ENCODE measurements around the gene RGS9BP. TPM values are rescaled to one million over a fixed set of nuclear protein-coding genes. Genes with fewer than 3 reads are reported as not detected.
"Not testable (repeated sequence)": the region's sequence is repeated elsewhere in the genome, so short reads cannot be mapped to it uniquely, and the experiment has no call there.

The RGS9BP gene
- total and polyA plus RNA-seq, 7 experiments from 2014 or later: 0.13 to 0.30 (median 0.24) TPM; not detected in 2

- ATAC-seq; H3K9me3 Mint-ChIP-seq; H3K4me3 ChIP-seq (ENCODE audit: low read length); H3K27me3 ChIP-seq (ENCODE audit: control insufficient read depth in 2 of 2, insufficient read depth in 2 of 2, low read length in 2 of 2); H3K27ac ChIP-seq (ENCODE audit: low read depth, low read length); intact Hi-C loops (cut with micrococcal nuclease); H3K27me3 Mint-ChIP-seq; H3K4me1 Mint-ChIP-seq; H3K9me3 ChIP-seq (ENCODE audit: control insufficient read depth in 2 of 3, low read length in 3 of 3); H3K4me3 Mint-ChIP-seq; POLR2A ChIA-PET; CTCF ChIA-PET; DNase-seq; H3K4me1 ChIP-seq (ENCODE audit: control insufficient read depth in 2 of 2, insufficient read depth in 2 of 2, low read length in 2 of 2): not testable (repeated sequence)
- Mint-ChIP-seq H3K27ac (peak overlapping the region in 1 of 9 donors; percentile 34), H3K36me3 (peaks cover 0 to 23% (median 17%) of the 10 kb centered on the region in 5 donors)
- H3K36me3 ChIP-seq (ENCODE audit: control insufficient read depth in 2 of 3, insufficient read depth in 3 of 3, low read length in 3 of 3): peaks cover 0 to 39% (median 7%) of the 10 kb centered on the region in 3 experiments
Observed at GRCh38 chr19:32652331-32652730, 23.3 kb upstream of the RGS9BP start.

DNA sequence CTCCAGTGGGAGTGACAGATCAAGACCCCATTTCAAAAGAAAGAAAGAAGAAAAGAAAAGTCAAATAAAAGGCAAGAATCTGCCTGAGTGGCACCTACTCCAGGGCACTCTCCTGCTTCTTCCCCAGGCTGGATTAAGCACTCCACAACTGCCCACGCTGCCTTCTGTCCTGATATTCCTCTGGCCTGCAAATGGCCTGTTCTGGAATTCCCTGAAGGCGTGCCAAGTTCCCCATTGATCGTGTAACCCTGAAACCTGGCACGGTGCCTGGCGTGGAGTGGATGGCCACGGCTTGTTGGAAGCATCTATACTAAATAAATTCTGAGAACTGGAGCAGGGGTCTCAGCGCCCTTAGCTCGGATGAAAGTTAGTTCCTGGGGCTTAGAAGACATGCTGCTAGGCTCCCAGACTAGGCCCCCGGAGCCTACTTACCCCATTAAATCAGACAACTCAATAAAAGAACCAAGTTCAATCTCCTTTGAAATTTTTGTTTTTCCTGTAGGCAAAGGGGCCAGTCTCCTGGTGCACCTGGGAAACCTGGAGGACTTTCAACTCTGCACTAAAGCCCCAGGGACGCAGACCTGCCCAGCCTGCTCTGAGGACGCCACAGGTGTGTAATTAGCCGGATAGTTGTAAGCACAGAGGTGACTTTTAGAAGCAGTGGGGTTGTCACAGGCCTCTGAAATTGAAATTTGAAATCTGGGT is 22.6 kb upstream of the RGS9BP start:
- Mint-ChIP-seq H3K9me3 (no peaks in the 10 kb centered on the region), H3K4me3 (no peak overlapping the region), H3K27me3 (no peaks in the 10 kb centered on the region), H3K4me1 (no peaks in the 10 kb centered on the region), H3K27ac (peak overlapping the region in 1 of 9 donors; percentile 34), H3K36me3 (peaks cover 0 to 26% (median 13%) of the 10 kb centered on the region in 5 donors)
- H3K27ac ChIP-seq (ENCODE audit: low read depth, low read length): no peak overlapping the region
- intact Hi-C loops (cut with micrococcal nuclease): no loop called here
- DNase-seq: no peak
- ChIA-PET CTCF (no interaction called here), POLR2A (no interaction called here)
- H3K36me3 ChIP-seq (ENCODE audit: control insufficient read depth in 2 of 3, insufficient read depth in 3 of 3, low read length in 3 of 3): peaks cover 0 to 36% (median 7%) of the 10 kb centered on the region in 3 experiments
- no peak for ATAC-seq
- no peaks in the 10 kb centered on the region for H3K9me3 ChIP-seq (ENCODE audit: control insufficient read depth in 2 of 3, low read length in 3 of 3)
- no peaks in the 10 kb centered on the region for H3K27me3 ChIP-seq (ENCODE audit: control insufficient read depth in 2 of 2, insufficient read depth in 2 of 2, low read length in 2 of 2)
- no peaks in the 10 kb centered on the region for H3K4me1 ChIP-seq (ENCODE audit: control insufficient read depth in 2 of 2, insufficient read depth in 2 of 2, low read length in 2 of 2)
- no peak overlapping the region for H3K4me3 ChIP-seq (ENCODE audit: low read length)

GRCh38 chr19:32653599-32653915 is 22.1 kb upstream of the RGS9BP start:
- no peaks in the 10 kb centered on the region for H3K27me3 Mint-ChIP-seq
- no peaks in the 10 kb centered on the region for H3K9me3 Mint-ChIP-seq
- H3K4me1 Mint-ChIP-seq: no peaks in the 10 kb centered on the region
- Histone ChIP-seq H3K27ac (ENCODE audit: low read depth, low read length) (no peak overlapping the region), H3K27me3 (ENCODE audit: control insufficient read depth in 2 of 2, insufficient read depth in 2 of 2, low read length in 2 of 2) (no peaks in the 10 kb centered on the region), H3K9me3 (ENCODE audit: control insufficient read depth in 2 of 3, low read length in 3 of 3) (no peaks in the 10 kb centered on the region), H3K4me1 (ENCODE audit: control insufficient read depth in 2 of 2, insufficient read depth in 2 of 2, low read length in 2 of 2) (no peaks in the 10 kb centered on the region), H3K4me3 (ENCODE audit: low read length) (no peak overlapping the region), H3K36me3 (ENCODE audit: control insufficient read depth in 2 of 3, insufficient read depth in 3 of 3, low read length in 3 of 3) (peaks cover 0 to 41% (median 7%) of the 10 kb centered on the region in 3 experiments)
- CTCF ChIA-PET: no interaction called here
- H3K36me3 Mint-ChIP-seq: peaks cover 0 to 28% (median 9%) of the 10 kb centered on the region in 5 donors
- no peak overlapping the region for H3K27ac Mint-ChIP-seq
- POLR2A ChIA-PET: no interaction called here
- no peak for DNase-seq
- no peak overlapping the region for H3K4me3 Mint-ChIP-seq
- intact Hi-C loops (cut with micrococcal nuclease): no loop called here
- no peak for ATAC-seq

DNA sequence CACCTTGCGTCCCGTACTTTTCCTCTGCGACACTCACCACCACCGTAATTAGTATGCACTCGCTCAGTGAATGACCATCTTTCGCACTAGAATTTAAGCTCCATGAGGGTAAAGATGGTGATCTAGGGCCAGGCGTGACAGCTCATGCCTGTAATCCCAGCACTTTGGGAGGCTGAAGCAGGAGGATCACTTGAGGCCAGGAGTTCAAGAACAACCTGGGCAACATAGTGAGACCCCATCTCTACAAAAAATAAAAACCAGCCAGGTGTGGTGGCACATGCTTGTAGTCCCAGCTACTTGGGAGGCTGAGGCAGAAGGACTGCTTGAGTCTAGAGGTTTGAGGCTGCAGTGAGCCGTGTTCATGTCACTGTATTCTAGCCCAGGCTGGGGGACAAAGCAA is 19.3 kb upstream of the RGS9BP start:
- H3K4me1 Mint-ChIP-seq; H3K27me3 Mint-ChIP-seq; H3K9me3 ChIP-seq (ENCODE audit: control insufficient read depth in 2 of 3, low read length in 3 of 3); H3K27me3 ChIP-seq (ENCODE audit: control insufficient read depth in 2 of 2, insufficient read depth in 2 of 2, low read length in 2 of 2); CTCF ChIA-PET; ATAC-seq; intact Hi-C loops (cut with micrococcal nuclease); H3K4me1 ChIP-seq (ENCODE audit: control insufficient read depth in 2 of 2, insufficient read depth in 2 of 2, low read length in 2 of 2); POLR2A ChIA-PET; DNase-seq; H3K4me3 Mint-ChIP-seq; H3K4me3 ChIP-seq (ENCODE audit: low read length); H3K27ac ChIP-seq (ENCODE audit: low read depth, low read length); H3K9me3 Mint-ChIP-seq: not testable (repeated sequence)
- H3K36me3 ChIP-seq (ENCODE audit: control insufficient read depth in 2 of 3, insufficient read depth in 3 of 3, low read length in 3 of 3): peaks cover 0 to 30% (median 0%) of the 10 kb centered on the region in 3 experiments
- Mint-ChIP-seq H3K27ac (peak overlapping the region in 1 of 9 donors; percentile 25), H3K36me3 (peaks cover 0 to 25% (median 4%) of the 10 kb centered on the region in 5 donors)

- ChIA-PET CTCF (no interaction called here), POLR2A (interaction anchor here (0.6 kb wide), 2 partner anchors 11 kb away, joined by 3 to 5 read pairs; no protein-coding TSS in a partner anchor)
- Mint-ChIP-seq H3K36me3 (peaks cover 0 to 27% (median 4%) of the 10 kb centered on the region in 5 donors), H3K9me3 (no peaks in the 10 kb centered on the region), H3K4me3 (no peak overlapping the region), H3K27me3 (no peaks in the 10 kb centered on the region), H3K27ac (peak overlapping the region in 1 of 9 donors; percentile 70), H3K4me1 (peaks cover 0 to 10% (median 6%) of the 10 kb centered on the region in 7 donors)
- Histone ChIP-seq H3K36me3 (ENCODE audit: control insufficient read depth in 2 of 3, insufficient read depth in 3 of 3, low read length in 3 of 3) (peaks cover 0 to 25% (median 0%) of the 10 kb centered on the region in 3 experiments), H3K27ac (ENCODE audit: low read depth, low read length) (no peak overlapping the region), H3K4me1 (ENCODE audit: control insufficient read depth in 2 of 2, insufficient read depth in 2 of 2, low read length in 2 of 2) (no peaks in the 10 kb centered on the region), H3K4me3 (ENCODE audit: low read length) (no peak overlapping the region), H3K27me3 (ENCODE audit: control insufficient read depth in 2 of 2, insufficient read depth in 2 of 2, low read length in 2 of 2) (no peaks in the 10 kb centered on the region), H3K9me3 (ENCODE audit: control insufficient read depth in 2 of 3, low read length in 3 of 3) (no peaks in the 10 kb centered on the region)
- DNase-seq (no peak), ATAC-seq (no peak)
- intact Hi-C loops (cut with micrococcal nuclease): no loop called here
Observed at GRCh38 chr19:32658075-32658474, 17.6 kb upstream of the RGS9BP start.

- intact Hi-C loops (cut with micrococcal nuclease): no loop called here
- Mint-ChIP-seq H3K4me1 (peaks cover 0 to 14% (median 8%) of the 10 kb centered on the region in 7 donors), H3K36me3 (peaks cover 0 to 28% (median 4%) of the 10 kb centered on the region in 5 donors), H3K27me3 (no peaks in the 10 kb centered on the region), H3K4me3 (no peak overlapping the region), H3K27ac (peak overlapping the region in 1 of 9 donors; percentile 70), H3K9me3 (no peaks in the 10 kb centered on the region)
- no peak overlapping the region for H3K4me3 ChIP-seq (ENCODE audit: low read length)
- DNase-seq: no peak
- peaks cover 0 to 25% (median 0%) of the 10 kb centered on the region in 3 experiments for H3K36me3 ChIP-seq (ENCODE audit: control insufficient read depth in 2 of 3, insufficient read depth in 3 of 3, low read length in 3 of 3)
- ATAC-seq: no peak
- no peak overlapping the region for H3K27ac ChIP-seq (ENCODE audit: low read depth, low read length)
- no peaks in the 10 kb centered on the region for H3K9me3 ChIP-seq (ENCODE audit: control insufficient read depth in 2 of 3, low read length in 3 of 3)
- POLR2A ChIA-PET: no interaction called here
- CTCF ChIA-PET: no interaction called here
- no peaks in the 10 kb centered on the region for H3K27me3 ChIP-seq (ENCODE audit: control insufficient read depth in 2 of 2, insufficient read depth in 2 of 2, low read length in 2 of 2)
- no peaks in the 10 kb centered on the region for H3K4me1 ChIP-seq (ENCODE audit: control insufficient read depth in 2 of 2, insufficient read depth in 2 of 2, low read length in 2 of 2)
Observed at GRCh38 chr19:32658527-32658926, 17.1 kb upstream of the RGS9BP start.

- Mint-ChIP-seq H3K9me3 (no peaks in the 10 kb centered on the region), H3K4me1 (peaks cover 0 to 14% (median 10%) of the 10 kb centered on the region in 7 donors), H3K36me3 (peaks cover 0 to 27% (median under 1%) of the 10 kb centered on the region in 5 donors), H3K4me3 (no peak overlapping the region), H3K27me3 (no peaks in the 10 kb centered on the region), H3K27ac (no peak overlapping the region)
- peaks cover 0 to 13% (median 0%) of the 10 kb centered on the region in 3 experiments for H3K36me3 ChIP-seq (ENCODE audit: control insufficient read depth in 2 of 3, insufficient read depth in 3 of 3, low read length in 3 of 3)
- DNase-seq (no peak), ATAC-seq (no peak)
- H3K27me3 ChIP-seq (ENCODE audit: control insufficient read depth in 2 of 2, insufficient read depth in 2 of 2, low read length in 2 of 2): no peaks in the 10 kb centered on the region
- H3K4me3 ChIP-seq (ENCODE audit: low read length): no peak overlapping the region
- intact Hi-C loops (cut with micrococcal nuclease): no loop called here
- H3K4me1 ChIP-seq (ENCODE audit: control insufficient read depth in 2 of 2, insufficient read depth in 2 of 2, low read length in 2 of 2): no peaks in the 10 kb centered on the region
- CTCF ChIA-PET: no interaction called here
- no peaks in the 10 kb centered on the region for H3K9me3 ChIP-seq (ENCODE audit: control insufficient read depth in 2 of 3, low read length in 3 of 3)
- POLR2A ChIA-PET: no interaction called here
- H3K27ac ChIP-seq (ENCODE audit: low read depth, low read length): no peak overlapping the region
Observed at GRCh38 chr19:32661318-32661717, 14.3 kb upstream of the RGS9BP start.
